Liver (tissue), 3 donors: Measurements from ENCODE around the gene PRIMA1.

Source experiments
- EGR1 ChIP-seq, 2 donors: IDR thresholded peaks; 2 replicates each; pipeline ENCODE4 v1.6.1; 2016 to 2018; ENCODE audit warnings: antibody characterized with exemption in 2 of 2, low read depth in 2 of 2
- RAD21 ChIP-seq, 2 donors: IDR thresholded peaks; 2 replicates each; pipeline ENCODE4 v1.6.1; 2016; ENCODE audit warnings: antibody characterized with exemption in 2 of 2, mild to moderate bottlenecking in 2 of 2
- YY1 ChIP-seq: IDR thresholded peaks from 2 replicates; pipeline ENCODE4 v1.6.1; 2016; ENCODE audit warnings: antibody characterized with exemption, mild to moderate bottlenecking
- TF ChIP-seq, protein P1 (sequence below): fragments of 150-350 bp; IDR thresholded peaks from 2 replicates; pipeline ENCODE4 v1.5.1; 2017; ENCODE audit warnings: improper control_type of control experiment, low read depth, low read length; ENCODE audit not compliant: missing input control
- TF ChIP-seq, protein P2 (sequence below): IDR thresholded peaks from 2 replicates; pipeline ENCODE4 v1.6.1; 2016; ENCODE audit warnings: antibody characterized with exemption
- donor health status: healthy.
- donor health status: healthy.

DNA sequence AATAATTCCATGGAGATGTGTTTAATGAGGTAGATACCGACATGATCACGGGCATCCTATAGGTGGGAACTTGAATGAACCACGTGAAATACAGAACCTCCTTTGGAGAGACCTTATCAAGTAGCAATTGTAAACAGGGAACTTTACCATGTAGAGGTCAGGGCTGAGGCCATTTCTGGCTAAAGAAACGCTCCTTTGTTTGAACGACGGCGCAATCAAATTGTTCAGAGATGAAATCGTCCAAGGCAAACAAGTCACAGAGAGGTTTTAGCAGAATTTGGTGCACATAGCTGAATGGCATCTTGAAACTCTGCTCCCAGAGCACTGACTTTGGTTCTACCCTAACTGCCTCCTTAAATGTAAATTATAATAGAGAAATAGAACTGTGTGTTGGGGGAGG lies 9.8 kb downstream of the PRIMA1 start:
- TF ChIP-seq, protein P1, sequence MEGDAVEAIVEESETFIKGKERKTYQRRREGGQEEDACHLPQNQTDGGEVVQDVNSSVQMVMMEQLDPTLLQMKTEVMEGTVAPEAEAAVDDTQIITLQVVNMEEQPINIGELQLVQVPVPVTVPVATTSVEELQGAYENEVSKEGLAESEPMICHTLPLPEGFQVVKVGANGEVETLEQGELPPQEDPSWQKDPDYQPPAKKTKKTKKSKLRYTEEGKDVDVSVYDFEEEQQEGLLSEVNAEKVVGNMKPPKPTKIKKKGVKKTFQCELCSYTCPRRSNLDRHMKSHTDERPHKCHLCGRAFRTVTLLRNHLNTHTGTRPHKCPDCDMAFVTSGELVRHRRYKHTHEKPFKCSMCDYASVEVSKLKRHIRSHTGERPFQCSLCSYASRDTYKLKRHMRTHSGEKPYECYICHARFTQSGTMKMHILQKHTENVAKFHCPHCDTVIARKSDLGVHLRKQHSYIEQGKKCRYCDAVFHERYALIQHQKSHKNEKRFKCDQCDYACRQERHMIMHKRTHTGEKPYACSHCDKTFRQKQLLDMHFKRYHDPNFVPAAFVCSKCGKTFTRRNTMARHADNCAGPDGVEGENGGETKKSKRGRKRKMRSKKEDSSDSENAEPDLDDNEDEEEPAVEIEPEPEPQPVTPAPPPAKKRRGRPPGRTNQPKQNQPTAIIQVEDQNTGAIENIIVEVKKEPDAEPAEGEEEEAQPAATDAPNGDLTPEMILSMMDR: no peak
- TF ChIP-seq EGR1 (IDR thresholded peaks at IDR 0.05; ENCODE audit: low read depth in 2 of 2): no peak
- no peak for TF ChIP-seq RAD21 (IDR thresholded peaks at IDR 0.05)
- TF ChIP-seq, protein P2, sequence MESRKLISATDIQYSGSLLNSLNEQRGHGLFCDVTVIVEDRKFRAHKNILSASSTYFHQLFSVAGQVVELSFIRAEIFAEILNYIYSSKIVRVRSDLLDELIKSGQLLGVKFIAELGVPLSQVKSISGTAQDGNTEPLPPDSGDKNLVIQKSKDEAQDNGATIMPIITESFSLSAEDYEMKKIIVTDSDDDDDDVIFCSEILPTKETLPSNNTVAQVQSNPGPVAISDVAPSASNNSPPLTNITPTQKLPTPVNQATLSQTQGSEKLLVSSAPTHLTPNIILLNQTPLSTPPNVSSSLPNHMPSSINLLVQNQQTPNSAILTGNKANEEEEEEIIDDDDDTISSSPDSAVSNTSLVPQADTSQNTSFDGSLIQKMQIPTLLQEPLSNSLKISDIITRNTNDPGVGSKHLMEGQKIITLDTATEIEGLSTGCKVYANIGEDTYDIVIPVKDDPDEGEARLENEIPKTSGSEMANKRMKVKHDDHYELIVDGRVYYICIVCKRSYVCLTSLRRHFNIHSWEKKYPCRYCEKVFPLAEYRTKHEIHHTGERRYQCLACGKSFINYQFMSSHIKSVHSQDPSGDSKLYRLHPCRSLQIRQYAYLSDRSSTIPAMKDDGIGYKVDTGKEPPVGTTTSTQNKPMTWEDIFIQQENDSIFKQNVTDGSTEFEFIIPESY: no peak
- TF ChIP-seq YY1: no peak
